NCI-H146 treated with DMSO at 0.1 percent for 48 hours (cell line): ENCODE measurements around the gene OR10H2.
"Not testable (repeated sequence)": the region's sequence is repeated elsewhere in the genome, so short reads cannot be mapped to it uniquely, and the experiment has no call there.

Experiments
- DNase-seq: peaks from one replicate; lab custom pipeline; 2025; ENCODE audit not compliant: unreplicated experiment; lab: John Stamatoyannopoulos, UW

OR10H2 gene

GRCh38 chr19:15759962-15760565, 32.2 kb downstream of the OR10H2 start:
- no peak for DNase-seq

- no peak for DNase-seq
Observed at GRCh38 chr19:15769586-15769985, 41.8 kb downstream of the OR10H2 start.

- DNase-seq = not testable (repeated sequence)
Observed at GRCh38 chr19:15774159-15774558, 46.3 kb downstream of the OR10H2 start.

- no peak for DNase-seq
Observed at GRCh38 chr19:15775249-15775648, 47.4 kb downstream of the OR10H2 start.

GRCh38 chr19:15776264-15776663, 48.4 kb downstream of the OR10H2 start:
- no peak for DNase-seq

GRCh38 chr19:15776991-15777970, 49.5 kb downstream of the OR10H2 start:
- no peak for DNase-seq
